Fibroblast of lung (primary cell): Measurements from ENCODE around the gene MYOZ2. TPM values are rescaled to one million over a fixed set of nuclear protein-coding genes. Genes with fewer than 3 reads are reported as not detected.

Experiments used
- DNase-seq, 2 donors: peaks; one replicate each; pipeline versions ENCODE4 v3.0.0 to v3.0.0-alpha.2; 2010; ENCODE audit warnings: low read depth in 2 of 2
- H2AFZ ChIP-seq: 2 replicates; pipeline ENCODE4 v1.5.1; 2012; ENCODE audit warnings: low read length, control low read depth, inconsistent platforms
- H3K27ac ChIP-seq: 2 replicates; pipeline ENCODE4 v1.5.1; 2011; ENCODE audit warnings: low read length, control low read depth; ENCODE audit not compliant: insufficient read depth
- H3K27me3 ChIP-seq: 2 replicates; pipeline ENCODE4 v1.5.1; 2011; ENCODE audit warnings: mild to moderate bottlenecking, low read length; ENCODE audit not compliant: control insufficient read depth, insufficient read depth
- H3K36me3 ChIP-seq: 2 replicates; pipeline ENCODE4 v1.5.1; 2011; ENCODE audit warnings: low read length; ENCODE audit not compliant: control insufficient read depth, insufficient read depth
- H3K4me1 ChIP-seq: 2 replicates; pipeline ENCODE4 v1.5.1; 2011; ENCODE audit warnings: low read length; ENCODE audit not compliant: control insufficient read depth, insufficient read depth; ENCODE audit errors: extremely low read depth
- H3K4me2 ChIP-seq: 2 replicates; pipeline ENCODE4 v1.5.1; 2011; ENCODE audit warnings: low read length, control low read depth; ENCODE audit not compliant: insufficient read depth; ENCODE audit errors: extremely low read depth
- H3K4me3 ChIP-seq, 4 experiments: fragments of 200-600 bp in 1 of 4; sonication (generic) in 1 of 4; replicated peaks in 1 of 4; 2 replicates each; pipeline ENCODE4 v1.5.1; 2011 to 2016; ENCODE audit warnings: low read length in 4 of 4, low read depth in 3 of 4, mild to moderate bottlenecking in 3 of 4, control low read depth in 2 of 4, inconsistent platforms in 1 of 4, mixed read lengths in 1 of 4; ENCODE audit not compliant: insufficient read depth in 1 of 4; ENCODE audit errors: control extremely low read depth in 1 of 4
- H3K79me2 ChIP-seq: 2 replicates; pipeline ENCODE4 v1.5.1; 2012; ENCODE audit warnings: mild to moderate bottlenecking, low read length, inconsistent platforms; ENCODE audit not compliant: control insufficient read depth, insufficient read depth
- H3K9ac ChIP-seq: 2 replicates; pipeline ENCODE4 v1.5.1; 2011; ENCODE audit warnings: mild to moderate bottlenecking, low read length, control low read depth; ENCODE audit not compliant: insufficient read depth
- H3K9me3 ChIP-seq: 2 replicates; pipeline ENCODE4 v1.5.1; 2012; ENCODE audit warnings: low read depth, low read length; ENCODE audit not compliant: control insufficient read depth, insufficient read depth
- H4K20me1 ChIP-seq: 2 replicates; pipeline ENCODE4 v1.5.1; 2011; ENCODE audit warnings: low read length; ENCODE audit not compliant: control insufficient read depth, insufficient read depth; ENCODE audit errors: extremely low read depth
- EZH2 ChIP-seq: IDR thresholded peaks from 2 replicates; pipeline ENCODE4 v1.5.1; 2012; ENCODE audit warnings: low read length, control low read depth, mild to moderate bottlenecking; ENCODE audit errors: missing control alignments
- polyA plus RNA-seq, 2 donors: library from polyadenylated mRNA; depleted of rRNA in 1 of 2; stranded (reverse) in 1 of 2; unstranded in 1 of 2; fragments of >200 nt; gene quantifications; 2 replicates each; pipeline ENCODE4 v1.2.1, GENCODE V29; 2011 to 2012; ENCODE audit warnings: missing spikeins in 1 of 2
- total RNA-seq: library from RNA; depleted of rRNA; stranded (reverse); fragments of >200 nt; gene quantifications from 2 replicates; pipeline ENCODE4 v1.2.1, GENCODE V29; 2014
- TF ChIP-seq, protein P1 (sequence below), 2 donors: IDR thresholded peaks in 1 of 2; conservative IDR thresholded peaks in 1 of 2; 1 replicate in 1 of 2; 2 replicates in 1 of 2; pipeline ENCODE4 v1.5.1; 2011 to 2012; ENCODE audit warnings: low read length in 2 of 2, control low read depth in 1 of 2, inconsistent platforms in 1 of 2, low read depth in 1 of 2, mild to moderate bottlenecking in 1 of 2

Gene MYOZ2
- total and polyA plus RNA-seq, 2 donors (not counting 1 experiment from before 2014, with no cell fraction given): 0.17 to 0.59 TPM

DNA sequence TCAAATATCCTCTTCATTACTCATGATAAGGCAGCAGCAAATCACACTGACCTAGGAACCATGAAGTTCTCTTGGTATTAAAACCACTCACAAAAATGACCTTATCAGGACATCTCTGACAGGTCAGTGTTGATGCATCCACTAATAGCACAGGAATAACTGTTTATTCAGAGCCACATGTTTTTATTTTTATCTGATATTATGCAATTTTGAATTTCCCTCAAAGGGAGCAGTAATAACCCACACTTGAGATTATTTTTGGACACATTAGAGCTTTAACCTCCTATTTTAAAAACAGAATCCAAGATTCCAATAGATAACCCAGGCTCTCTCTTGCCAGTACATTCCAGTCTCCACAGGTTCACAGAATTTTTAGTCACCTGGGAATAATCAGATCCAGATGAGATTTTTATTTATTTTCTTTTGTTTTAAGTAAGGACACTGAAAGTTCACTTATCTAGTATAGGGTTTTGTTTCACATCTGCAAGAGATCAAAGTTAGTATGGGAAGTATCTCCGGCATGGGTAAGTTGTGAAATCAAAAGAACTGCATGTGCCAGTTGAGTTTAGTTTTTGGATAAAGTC, 36.3 kb upstream of the MYOZ2 start:
- Histone ChIP-seq H3K9me3 (no peaks in the 10 kb centered on the region), H3K27me3 (no peaks in the 10 kb centered on the region), H3K27ac (no peak overlapping the region), H3K9ac (no peak overlapping the region), H3K4me2 (peak overlapping the region; percentile 25), H3K36me3 (no peaks in the 10 kb centered on the region), H3K79me2 (no peaks in the 10 kb centered on the region), H3K4me3 (no peak overlapping the region), H2AFZ (no peak overlapping the region), H4K20me1 (no peaks in the 10 kb centered on the region), H3K4me1 (peaks cover 7% of the 10 kb centered on the region)
- TF ChIP-seq, protein P1, sequence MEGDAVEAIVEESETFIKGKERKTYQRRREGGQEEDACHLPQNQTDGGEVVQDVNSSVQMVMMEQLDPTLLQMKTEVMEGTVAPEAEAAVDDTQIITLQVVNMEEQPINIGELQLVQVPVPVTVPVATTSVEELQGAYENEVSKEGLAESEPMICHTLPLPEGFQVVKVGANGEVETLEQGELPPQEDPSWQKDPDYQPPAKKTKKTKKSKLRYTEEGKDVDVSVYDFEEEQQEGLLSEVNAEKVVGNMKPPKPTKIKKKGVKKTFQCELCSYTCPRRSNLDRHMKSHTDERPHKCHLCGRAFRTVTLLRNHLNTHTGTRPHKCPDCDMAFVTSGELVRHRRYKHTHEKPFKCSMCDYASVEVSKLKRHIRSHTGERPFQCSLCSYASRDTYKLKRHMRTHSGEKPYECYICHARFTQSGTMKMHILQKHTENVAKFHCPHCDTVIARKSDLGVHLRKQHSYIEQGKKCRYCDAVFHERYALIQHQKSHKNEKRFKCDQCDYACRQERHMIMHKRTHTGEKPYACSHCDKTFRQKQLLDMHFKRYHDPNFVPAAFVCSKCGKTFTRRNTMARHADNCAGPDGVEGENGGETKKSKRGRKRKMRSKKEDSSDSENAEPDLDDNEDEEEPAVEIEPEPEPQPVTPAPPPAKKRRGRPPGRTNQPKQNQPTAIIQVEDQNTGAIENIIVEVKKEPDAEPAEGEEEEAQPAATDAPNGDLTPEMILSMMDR (conservative IDR thresholded peaks at IDR 0.05 in 1 of 2, IDR thresholded peaks at IDR 0.05 in 1 of 2; ENCODE audit: low read depth in 1 of 2, low read length in 2 of 2): no peak
- no peak for TF ChIP-seq EZH2
- peak; percentile 57 to 61 for DNase-seq

DNA sequence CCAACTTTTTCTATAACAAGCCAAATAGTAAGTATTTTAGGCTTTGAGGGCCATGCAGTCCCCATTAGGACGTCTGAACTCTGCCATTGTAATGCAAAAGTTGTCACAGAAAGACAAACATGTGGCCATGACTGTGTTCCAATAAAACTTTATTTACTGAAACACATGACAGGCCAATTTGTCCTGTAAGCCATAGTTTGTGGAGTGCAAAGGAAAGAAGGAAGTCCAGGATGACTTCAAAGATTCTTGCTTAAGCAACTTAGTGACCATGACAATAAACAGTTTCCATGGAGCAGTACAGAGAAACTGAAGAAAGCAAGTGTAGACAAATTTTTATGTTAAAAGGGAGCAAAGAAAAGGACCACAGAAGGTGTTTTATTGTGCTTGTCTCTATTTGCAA, 35.0 kb upstream of the MYOZ2 start:
- Histone ChIP-seq H3K27ac (no peak overlapping the region), H2AFZ (no peak overlapping the region), H3K4me1 (peaks cover 7% of the 10 kb centered on the region), H3K4me3 (no peak overlapping the region), H3K4me2 (no peak overlapping the region), H3K36me3 (no peaks in the 10 kb centered on the region), H3K9ac (no peak overlapping the region), H3K9me3 (no peaks in the 10 kb centered on the region), H3K79me2 (no peaks in the 10 kb centered on the region), H3K27me3 (no peaks in the 10 kb centered on the region), H4K20me1 (no peaks in the 10 kb centered on the region)
- TF ChIP-seq EZH2: no peak
- TF ChIP-seq, protein P1 (conservative IDR thresholded peaks at IDR 0.05 in 1 of 2, IDR thresholded peaks at IDR 0.05 in 1 of 2; ENCODE audit: low read depth in 1 of 2, low read length in 2 of 2): no peak
- no peak for DNase-seq

DNA sequence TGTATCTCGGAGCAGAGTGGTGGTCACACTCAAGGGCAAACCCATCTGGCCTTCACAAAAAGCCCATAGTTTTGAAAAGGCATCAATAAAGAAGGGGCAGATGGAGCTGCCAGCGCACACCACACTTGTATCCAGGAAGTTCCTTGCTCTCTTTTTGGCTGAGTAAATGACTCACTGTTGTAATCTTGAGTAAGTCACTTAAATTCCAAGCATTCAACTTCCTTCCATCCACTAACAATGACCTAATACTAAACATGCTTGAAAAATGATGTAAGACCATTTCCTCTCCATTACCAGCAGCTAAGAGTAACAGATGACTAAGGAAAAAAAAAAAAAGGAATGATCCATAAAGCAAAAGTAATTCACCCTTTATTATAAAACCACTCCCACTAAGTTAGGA, 32.4 kb upstream of the MYOZ2 start:
- Histone ChIP-seq H3K79me2 (no peaks in the 10 kb centered on the region), H3K36me3 (no peaks in the 10 kb centered on the region), H3K4me3 (no peak overlapping the region), H3K27me3 (no peaks in the 10 kb centered on the region), H3K4me2 (no peak overlapping the region), H3K4me1 (peaks cover 17% of the 10 kb centered on the region), H3K27ac (peak overlapping the region; percentile 80), H4K20me1 (no peaks in the 10 kb centered on the region), H3K9me3 (no peaks in the 10 kb centered on the region), H2AFZ (no peak overlapping the region), H3K9ac (no peak overlapping the region)
- no peak for TF ChIP-seq EZH2
- TF ChIP-seq, protein P1 (conservative IDR thresholded peaks at IDR 0.05 in 1 of 2, IDR thresholded peaks at IDR 0.05 in 1 of 2; ENCODE audit: low read depth in 1 of 2, low read length in 2 of 2): no peak
- peak; percentile 99 to 100 for DNase-seq
